ENCODE data around the gene CTLA4. TPM values are rescaled to one million over a fixed set of nuclear protein-coding genes. Genes with fewer than 3 reads are reported as not detected.

Gene CTLA4
- total RNA-seq, 1 donor from 2014 or later: 0.86 TPM

- Histone ChIP-seq H3K36me3 (no peaks in the 10 kb centered on the region), H3K4me3 (no peak overlapping the region), H3K4me1 (no peaks in the 10 kb centered on the region), H3K27ac (no peak overlapping the region), H3K9me3 (no peaks in the 10 kb centered on the region), H3K27me3 (ENCODE audit: low read depth) (no peaks in the 10 kb centered on the region)
- DNase-seq: no peak
- ATAC-seq: no peak
- intact Hi-C loops (cut with DNase I): no loop called here
- TF ChIP-seq CTCF (IDR thresholded peaks at IDR 0.05): no peak
Observed at GRCh38 chr2:203835420-203835819, 32.2 kb upstream of the CTLA4 start.

- no peaks in the 10 kb centered on the region for H3K36me3 ChIP-seq
- ATAC-seq: no peak
- TF ChIP-seq CTCF (IDR thresholded peaks at IDR 0.05): no peak
- intact Hi-C loops (cut with DNase I): no loop called here
- no peaks in the 10 kb centered on the region for H3K4me1 ChIP-seq
- DNase-seq: no peak
- H3K4me3 ChIP-seq: no peak overlapping the region
- no peak overlapping the region for H3K27ac ChIP-seq
- no peaks in the 10 kb centered on the region for H3K9me3 ChIP-seq
- no peaks in the 10 kb centered on the region for H3K27me3 ChIP-seq (ENCODE audit: low read depth)
Observed at GRCh38 chr2:203835892-203836800, 31.4 kb upstream of the CTLA4 start.

GRCh38 chr2:203840655-203841205, 26.8 kb upstream of the CTLA4 start:
- Histone ChIP-seq H3K4me1 (no peaks in the 10 kb centered on the region), H3K36me3 (no peaks in the 10 kb centered on the region), H3K27me3 (ENCODE audit: low read depth) (no peaks in the 10 kb centered on the region), H3K9me3 (no peaks in the 10 kb centered on the region), H3K4me3 (no peak overlapping the region), H3K27ac (no peak overlapping the region)
- no peak for TF ChIP-seq CTCF (IDR thresholded peaks at IDR 0.05)
- intact Hi-C loops (cut with DNase I): no loop called here
- ATAC-seq (no peak), DNase-seq (no peak)

- no peak for DNase-seq
- no peaks in the 10 kb centered on the region for H3K9me3 ChIP-seq
- H3K36me3 ChIP-seq: no peaks in the 10 kb centered on the region
- no peak overlapping the region for H3K4me3 ChIP-seq
- no peaks in the 10 kb centered on the region for H3K27me3 ChIP-seq (ENCODE audit: low read depth)
- intact Hi-C loops (cut with DNase I): no loop called here
- H3K27ac ChIP-seq: no peak overlapping the region
- no peaks in the 10 kb centered on the region for H3K4me1 ChIP-seq
- no peak for TF ChIP-seq CTCF (IDR thresholded peaks at IDR 0.05)
- ATAC-seq: no peak
Observed at GRCh38 chr2:203841654-203842053, 25.9 kb upstream of the CTLA4 start.

GRCh38 chr2:203842373-203842772, 25.2 kb upstream of the CTLA4 start:
- Histone ChIP-seq H3K4me1 (no peaks in the 10 kb centered on the region), H3K27me3 (ENCODE audit: low read depth) (no peaks in the 10 kb centered on the region), H3K27ac (no peak overlapping the region), H3K4me3 (no peak overlapping the region), H3K36me3 (no peaks in the 10 kb centered on the region), H3K9me3 (no peaks in the 10 kb centered on the region)
- no peak for DNase-seq
- ATAC-seq: no peak
- intact Hi-C loops (cut with DNase I): no loop called here
- no peak for TF ChIP-seq CTCF (IDR thresholded peaks at IDR 0.05)
